NCI-H1436 (cell line): ENCODE results near the gene CLCA1.
"Not testable (repeated sequence)": the region's sequence is repeated elsewhere in the genome, so short reads cannot be mapped to it uniquely, and the experiment has no call there.

ENCODE experiments used
- DNase-seq: peaks from one replicate; lab custom pipeline; 2025; lab: John Stamatoyannopoulos, UW

CLCA1 gene

GRCh38 chr1:86466109-86466844 is 2.5 kb upstream of the CLCA1 start:
- no peak for DNase-seq

GRCh38 chr1:86466986-86467385 is 1.7 kb upstream of the CLCA1 start:
- DNase-seq, result no peak

GRCh38 chr1:86470859-86471258 is 2.1 kb downstream of the CLCA1 start:
- no peak for DNase-seq

GRCh38 chr1:86471291-86471690 is 2.6 kb downstream of the CLCA1 start:
- no peak for DNase-seq

- DNase-seq, result no peak
Measured at GRCh38 chr1:86472152-86472551, 3.4 kb downstream of the CLCA1 start.

GRCh38 chr1:86472767-86473166 is 4.0 kb downstream of the CLCA1 start:
- DNase-seq, result no peak

GRCh38 chr1:86477256-86477655 is 8.5 kb downstream of the CLCA1 start:
- no peak for DNase-seq

- DNase-seq, result no peak
Measured at GRCh38 chr1:86477682-86478081, 9.0 kb downstream of the CLCA1 start.

GRCh38 chr1:86478416-86479156 is 9.9 kb downstream of the CLCA1 start:
- DNase-seq, result no peak

GRCh38 chr1:86481966-86482365 is 13.2 kb downstream of the CLCA1 start:
- DNase-seq, result no peak

- no peak for DNase-seq
Measured at GRCh38 chr1:86487131-86487810, 18.5 kb downstream of the CLCA1 start.

GRCh38 chr1:86487811-86488141 is 19.0 kb downstream of the CLCA1 start:
- DNase-seq, result no peak

GRCh38 chr1:86489242-86489878 is 20.6 kb downstream of the CLCA1 start:
- DNase-seq, result no peak

- DNase-seq, result no peak
Measured at GRCh38 chr1:86491171-86491950, 22.6 kb downstream of the CLCA1 start.

- no peak for DNase-seq
Measured at GRCh38 chr1:86498281-86498680, 29.6 kb downstream of the CLCA1 start.

- DNase-seq, result peak; percentile 78
Measured at GRCh38 chr1:86499987-86500593, 31.4 kb downstream of the CLCA1 start.

GRCh38 chr1:86500714-86501113 is 32.0 kb downstream of the CLCA1 start:
- no peak for DNase-seq

GRCh38 chr1:86502125-86502646 is 33.5 kb downstream of the CLCA1 start:
- not testable (repeated sequence) for DNase-seq

- no peak for DNase-seq
Measured at GRCh38 chr1:86502721-86503405, 34.1 kb downstream of the CLCA1 start.

- no peak for DNase-seq
Measured at GRCh38 chr1:86503406-86504136, 34.8 kb downstream of the CLCA1 start.
